A549 treated with CORT108297 at 1 μM for 4 hours (cell line): Measurements from ENCODE around the gene RAB3IL1. TPM values are rescaled to one million over a fixed set of nuclear protein-coding genes. Genes with fewer than 3 reads are reported as not detected.

Experiments
- total RNA-seq: library from RNA; stranded (reverse); fragments of 200-300 nt; extraction: Qiagen RNA extraction; gene quantifications from 5 replicates; pipeline ENCODE4 v1.2.3, GENCODE V29; 2022

The RAB3IL1 gene, protein sequence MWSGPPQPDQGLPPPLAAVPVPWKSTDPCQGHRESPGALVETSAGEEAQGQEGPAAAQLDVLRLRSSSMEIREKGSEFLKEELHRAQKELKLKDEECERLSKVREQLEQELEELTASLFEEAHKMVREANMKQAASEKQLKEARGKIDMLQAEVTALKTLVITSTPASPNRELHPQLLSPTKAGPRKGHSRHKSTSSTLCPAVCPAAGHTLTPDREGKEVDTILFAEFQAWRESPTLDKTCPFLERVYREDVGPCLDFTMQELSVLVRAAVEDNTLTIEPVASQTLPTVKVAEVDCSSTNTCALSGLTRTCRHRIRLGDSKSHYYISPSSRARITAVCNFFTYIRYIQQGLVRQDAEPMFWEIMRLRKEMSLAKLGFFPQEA
- total RNA-seq, result 11.9 to 14.9 TPM (median 14.1 TPM) in 5 replicates

DNA sequence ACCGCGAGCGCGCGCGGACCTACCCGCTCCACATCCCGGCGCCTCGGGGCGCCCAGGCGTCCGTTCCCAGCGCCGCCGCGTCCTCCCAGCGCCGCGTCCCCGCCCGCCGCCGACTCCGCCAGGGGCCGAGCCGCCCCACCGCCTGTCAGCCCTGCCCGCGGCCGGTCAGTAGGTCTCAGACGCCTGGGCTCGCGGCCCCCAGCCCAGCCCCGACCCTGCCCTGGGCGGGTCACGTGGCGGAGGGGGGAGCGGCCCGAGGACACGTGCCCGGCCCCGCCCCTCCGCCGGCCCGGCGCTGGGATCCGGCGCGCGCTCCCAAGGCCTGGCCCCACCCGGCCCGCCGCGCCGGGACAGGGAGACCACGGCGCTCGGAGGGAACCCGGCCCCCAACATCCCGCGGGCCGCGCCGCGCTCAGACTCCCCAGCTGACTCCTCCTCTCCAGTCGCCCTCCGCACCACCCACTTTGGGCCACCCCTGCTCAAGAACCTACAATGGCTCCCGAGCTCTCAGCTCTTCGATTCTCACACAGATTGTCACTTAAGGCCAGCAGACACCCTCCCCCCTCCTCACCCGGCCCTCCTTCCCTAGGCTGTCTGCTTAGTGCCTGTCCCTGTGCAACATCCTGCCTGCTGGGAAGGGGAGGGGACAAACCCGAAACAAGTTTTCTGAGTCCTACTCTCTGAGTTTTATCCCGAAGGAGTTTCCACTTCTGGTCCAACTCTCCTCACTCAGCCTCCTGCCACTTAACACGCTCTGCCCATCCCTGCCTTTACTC lies at the start of gene RAB3IL1:
Gene RAB3IL1, minus strand, starts transcription at position 233 of the 776 bp plus-strand sequence. Its CDS starts 199 bp downstream, at position 34.

DNA sequence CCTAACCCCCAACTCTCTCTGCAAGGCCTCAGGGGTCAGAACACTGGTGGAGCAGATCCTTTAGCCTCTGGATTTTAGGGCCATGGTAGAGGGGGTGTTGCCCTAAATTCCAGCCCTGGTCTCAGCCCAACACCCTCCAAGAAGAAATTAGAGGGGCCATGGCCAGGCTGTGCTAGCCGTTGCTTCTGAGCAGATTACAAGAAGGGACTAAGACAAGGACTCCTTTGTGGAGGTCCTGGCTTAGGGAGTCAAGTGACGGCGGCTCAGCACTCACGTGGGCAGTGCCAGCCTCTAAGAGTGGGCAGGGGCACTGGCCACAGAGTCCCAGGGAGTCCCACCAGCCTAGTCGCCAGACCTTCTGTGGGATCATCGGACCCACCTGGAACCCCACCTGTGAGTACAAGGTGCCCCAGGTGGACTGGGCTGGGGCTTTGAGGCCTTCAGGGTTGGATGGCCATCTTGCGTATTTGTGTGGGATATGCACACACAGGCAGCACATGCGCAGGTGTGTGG lies 32.7 kb upstream of the RAB3IL1 start, which contains the start of gene BEST1:
Gene BEST1, plus strand, starts transcription at position 317 of the 513 bp plus-strand sequence. CDS start 1,456 bp downstream, outside the sequence.

DNA sequence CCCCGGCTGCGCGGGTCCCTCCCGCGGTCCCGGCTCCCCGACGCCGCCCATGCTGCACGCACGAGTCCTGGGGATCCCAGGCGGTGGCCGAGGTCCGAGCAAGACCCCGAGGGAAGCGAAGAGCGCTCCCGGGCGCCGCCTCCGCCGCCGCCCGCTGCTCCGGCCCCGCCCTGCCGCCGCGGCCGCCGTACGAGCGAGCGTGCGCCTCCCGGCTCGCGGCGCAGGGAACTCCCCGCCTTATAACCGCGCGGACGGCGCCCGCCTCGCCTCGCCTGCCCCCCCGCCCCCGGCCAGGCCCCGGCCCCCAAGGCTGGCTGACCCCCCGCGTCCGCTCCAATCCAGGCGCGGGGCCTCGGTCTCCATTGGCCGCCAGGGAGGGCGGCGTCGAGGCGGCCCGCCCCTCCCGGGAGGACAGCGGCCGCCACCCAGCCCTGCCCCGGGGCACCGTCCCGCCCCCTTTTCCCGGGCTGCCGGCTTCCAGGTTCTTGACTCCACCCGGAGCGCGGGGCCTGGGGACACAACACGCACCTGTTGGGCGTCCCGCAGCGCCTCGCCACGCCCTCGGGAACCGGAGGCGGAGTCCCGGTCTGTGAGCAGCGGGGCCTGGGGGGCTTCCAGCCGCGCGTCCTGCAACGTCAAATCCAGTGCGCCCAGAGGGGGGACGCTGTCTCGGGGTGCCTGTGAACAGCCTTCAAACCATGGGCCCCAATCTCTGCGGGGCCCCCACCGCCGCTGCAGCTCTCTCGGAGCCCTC lies 25.9 kb downstream of the RAB3IL1 start, which contains the start of gene FADS3:
Gene FADS3, minus strand, starts transcription at position 215 of the 754 bp plus-strand sequence. Its CDS starts 164 bp downstream, at position 51.

Other genes starting within 250 kb of the RAB3IL1 start
- 4.1 to 6.3 TPM (median 6.2 TPM) in 5 replicates for gene DAGLA, start 237.2 kb downstream of the RAB3IL1 start, total RNA-seq
- gene MYRF, start 164.9 kb downstream of the RAB3IL1 start, total RNA-seq, result 16.1 to 23.1 TPM (median 21.8 TPM) in 5 replicates
- 213 to 247 TPM (median 224 TPM) in 5 replicates for gene TMEM258, start 125.0 kb downstream of the RAB3IL1 start, total RNA-seq
- 96.4 to 111 TPM (median 103 TPM) in 5 replicates for gene FEN1, start 124.7 kb downstream of the RAB3IL1 start, total RNA-seq
- gene FADS1, start 100.6 kb downstream of the RAB3IL1 start, total RNA-seq, result 111 to 153 TPM (median 134 TPM) in 5 replicates
- 249 to 330 TPM (median 280 TPM) in 5 replicates for gene FADS2, start 89.3 kb downstream of the RAB3IL1 start, total RNA-seq
- gene FADS3, start 26.0 kb downstream of the RAB3IL1 start, total RNA-seq, result 38.0 to 62.4 TPM (median 59.1 TPM) in 5 replicates
- gene BEST1, start 32.8 kb upstream of the RAB3IL1 start, total RNA-seq, result 1.5 to 2.5 TPM (median 2.0 TPM) in 5 replicates
- gene FTH1, start 50.1 kb upstream of the RAB3IL1 start, total RNA-seq, result 11,319 to 19,435 TPM (median 16,549 TPM) in 5 replicates
- 47.3 to 59.1 TPM (median 54.2 TPM) in 5 replicates for gene INCENP, start 206.4 kb upstream of the RAB3IL1 start, total RNA-seq